EH (cell line): ENCODE results near the gene TEN1.

Experiments
- DNase-seq: peaks from one replicate; pipeline ENCODE4 v3.0.0-alpha.2; 2015; ENCODE audit warnings: low read depth

Gene TEN1

DNA sequence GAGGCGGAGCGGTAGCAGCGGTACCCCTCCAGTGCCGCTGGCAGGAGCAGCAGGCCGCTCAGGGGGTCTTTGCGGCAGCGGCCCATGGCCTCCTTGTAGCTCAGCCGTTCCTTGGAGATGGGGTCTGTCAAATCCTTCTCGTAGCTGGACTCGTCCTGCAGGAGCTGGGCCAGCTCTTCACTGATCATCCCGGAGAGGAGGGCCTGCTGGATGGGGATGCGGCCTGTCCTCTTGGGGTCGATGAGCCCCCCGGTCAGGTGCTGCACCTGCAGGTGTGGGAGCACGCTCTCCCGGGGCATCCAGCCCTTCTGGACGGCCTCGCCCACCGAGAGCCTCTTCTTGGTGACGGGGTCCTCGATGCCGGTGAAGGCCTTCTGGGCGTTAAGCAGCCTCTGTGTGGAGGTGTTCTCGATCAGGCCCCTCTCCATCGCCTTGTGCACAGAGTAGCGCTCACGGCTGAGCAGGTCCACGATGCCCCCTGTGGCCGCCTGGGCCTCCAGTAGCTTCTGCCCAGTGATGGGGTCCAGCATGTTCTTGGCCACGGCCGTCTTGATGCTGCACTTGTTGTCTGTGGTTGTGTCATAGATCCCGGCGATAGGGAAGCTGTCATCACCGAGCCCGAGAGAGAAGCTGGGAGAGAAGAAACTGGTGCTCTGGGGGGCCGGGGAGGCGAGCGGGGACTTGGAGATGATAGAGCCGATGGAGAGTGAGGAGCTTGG lies 28.2 kb downstream of the TEN1 start:
- DNase-seq = no peak

GRCh38 chr17:76007850-76008165 lies 28.8 kb downstream of the TEN1 start:
- no peak for DNase-seq

DNA sequence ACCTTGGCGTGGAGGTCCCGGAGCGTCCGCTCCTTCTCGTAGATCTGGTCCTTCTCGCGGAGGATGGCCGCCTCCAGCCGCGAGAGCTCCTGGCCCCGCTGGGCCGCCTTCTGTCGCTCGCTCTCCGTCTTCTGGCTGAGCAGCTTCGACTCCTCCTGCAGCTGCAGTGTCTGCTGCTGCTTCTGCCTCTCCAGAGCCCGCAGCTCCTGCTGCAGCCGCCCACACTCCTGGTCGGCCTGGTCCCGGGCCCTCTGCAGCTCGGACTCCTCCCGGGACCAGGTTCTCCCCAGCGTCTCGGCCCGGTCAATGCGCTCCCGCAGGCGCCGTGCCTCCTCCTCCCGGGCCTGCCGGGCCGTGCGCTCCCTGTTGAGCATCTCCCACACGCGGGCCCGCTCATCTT lies 29.2 kb downstream of the TEN1 start:
- no peak for DNase-seq

- no peak for DNase-seq
These were observed 29.8 kb downstream of the TEN1 start for GRCh38 chr17:76008630-76009425.

DNA sequence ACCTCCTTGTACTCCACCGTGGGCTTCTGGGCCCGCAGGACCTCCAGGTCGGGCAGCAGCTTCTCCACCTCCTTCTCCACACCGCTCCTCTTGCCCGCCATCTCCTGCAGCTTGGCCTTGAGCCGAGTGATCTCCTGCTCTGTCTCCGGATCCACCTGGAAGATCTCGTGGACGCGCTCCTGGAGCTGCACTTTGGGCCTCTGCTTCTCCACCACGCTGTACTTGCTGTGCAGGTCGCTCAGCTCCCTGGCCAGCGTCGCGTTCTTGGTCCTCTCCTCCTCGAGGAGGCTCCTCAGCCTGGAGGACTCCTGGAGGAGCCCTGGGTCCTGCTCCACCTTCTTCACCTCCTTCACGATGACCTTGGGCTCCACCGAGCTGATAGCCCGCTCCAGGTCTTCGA lies 30.4 kb downstream of the TEN1 start:
- DNase-seq = no peak

DNA sequence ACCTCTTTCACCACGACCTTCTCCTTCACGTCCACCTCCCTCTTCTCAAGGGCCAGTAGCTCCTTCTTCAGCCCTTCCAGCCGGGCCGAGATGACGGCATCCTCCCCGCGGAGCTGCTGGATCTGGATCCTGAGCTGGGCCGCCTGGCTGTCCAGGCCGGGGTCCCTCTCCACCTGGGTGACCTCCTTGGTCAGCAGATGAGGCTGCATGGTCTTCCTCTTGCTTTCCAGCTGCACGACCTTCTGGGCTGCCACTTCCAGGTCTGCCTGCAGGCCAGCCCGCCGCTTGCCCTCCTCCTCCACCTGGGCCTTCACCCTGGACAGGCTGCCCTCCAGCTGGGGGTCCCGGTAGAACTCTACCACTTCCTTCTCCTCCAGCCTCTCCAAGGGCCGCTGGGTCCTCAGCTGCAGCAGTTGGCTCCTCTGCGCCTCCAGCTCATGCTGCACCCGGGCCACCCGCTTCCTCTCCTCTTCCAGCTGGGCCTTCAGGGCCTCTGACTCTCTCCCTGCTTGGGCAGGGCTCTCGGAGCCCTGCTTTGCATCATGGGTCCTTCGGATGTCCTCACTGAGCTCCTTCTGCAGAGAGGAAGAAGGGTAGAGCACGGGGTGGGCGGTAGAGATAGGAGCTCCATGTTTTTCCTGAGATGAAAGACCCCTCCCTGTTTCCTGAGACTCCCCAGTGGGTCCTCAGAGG lies 31.1 kb downstream of the TEN1 start:
- no peak for DNase-seq

DNA sequence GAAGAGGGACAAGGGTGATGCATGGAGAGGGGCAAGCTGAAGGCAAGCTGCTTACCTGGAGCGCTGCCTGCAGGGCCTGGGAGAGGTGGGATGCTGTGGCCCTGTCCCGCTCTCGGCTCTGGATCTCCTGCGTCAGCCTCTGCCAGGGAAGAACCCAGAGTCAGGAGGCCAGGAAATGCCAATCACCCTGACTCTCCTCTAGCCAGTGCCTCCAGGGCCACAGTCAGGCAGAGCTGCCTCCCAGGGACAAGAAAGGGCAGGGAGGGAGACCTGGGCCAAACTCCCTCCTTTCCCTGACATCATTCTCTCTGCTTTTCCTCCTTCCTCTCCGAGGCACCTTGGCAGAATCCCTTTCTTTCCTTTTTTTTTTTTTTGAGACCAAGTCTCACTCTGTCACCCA lies 32.9 kb downstream of the TEN1 start:
- DNase-seq = peak; percentile 25

GRCh38 chr17:76013377-76013932 lies 34.4 kb downstream of the TEN1 start:
- DNase-seq = no peak

DNA sequence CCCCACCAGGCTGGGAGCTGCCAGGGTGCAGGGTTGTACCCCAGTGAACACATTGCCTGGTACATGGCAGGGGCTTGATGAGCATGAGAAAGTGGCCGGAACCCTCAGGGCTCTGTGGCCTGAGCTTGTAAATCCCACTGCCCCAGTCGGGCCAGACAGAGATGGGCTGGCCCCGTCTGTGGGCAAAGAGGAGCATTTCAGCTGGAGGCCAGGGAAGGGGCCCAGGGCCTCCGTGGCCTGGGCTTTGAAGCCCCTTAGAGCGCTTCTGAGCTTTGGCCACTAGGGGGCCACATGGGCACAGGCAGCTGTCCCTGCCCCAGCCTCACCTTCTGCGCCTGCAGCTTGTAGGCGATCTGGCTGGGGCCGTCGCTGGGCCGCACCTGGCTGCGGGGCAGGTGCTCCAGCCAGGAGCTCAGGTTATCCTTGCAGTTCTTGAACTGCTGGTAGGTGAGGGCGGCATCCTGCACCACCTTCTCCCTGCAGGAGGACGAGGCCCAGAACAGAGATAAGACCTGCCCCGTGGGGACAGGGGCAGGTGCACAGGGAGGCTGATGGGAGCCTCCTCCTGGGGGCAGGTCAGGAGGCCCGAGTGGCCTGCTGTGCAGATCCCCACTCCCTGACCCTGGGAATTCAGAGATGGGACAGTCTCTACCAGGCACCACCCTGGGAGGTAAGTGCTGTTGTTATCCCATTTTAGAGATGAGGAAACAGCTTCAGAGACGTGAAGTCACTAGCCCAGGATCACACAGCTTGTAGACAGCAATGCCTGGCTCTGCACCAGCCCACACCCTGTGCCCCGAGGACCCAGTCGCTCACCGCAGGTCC lies 35.3 kb downstream of the TEN1 start:
- DNase-seq = peak; percentile 69

DNA sequence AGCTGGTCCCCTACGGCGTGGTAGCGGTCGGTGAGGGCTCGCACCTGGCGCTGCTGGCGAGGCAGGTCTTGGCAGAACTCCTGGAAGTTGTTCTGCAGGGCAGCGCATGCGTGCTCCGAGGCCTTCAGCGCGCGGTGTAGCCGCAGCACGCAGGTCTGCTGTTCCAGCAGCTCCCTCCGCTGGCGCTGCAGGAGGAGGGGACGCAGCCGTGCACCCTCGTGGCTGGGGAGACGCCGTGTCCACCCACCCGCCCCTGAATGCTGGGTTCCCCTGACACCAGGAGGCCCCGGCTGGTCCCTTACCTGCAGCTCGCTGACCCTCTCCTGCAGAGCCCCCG lies 35.9 kb downstream of the TEN1 start:
- no peak for DNase-seq

DNA sequence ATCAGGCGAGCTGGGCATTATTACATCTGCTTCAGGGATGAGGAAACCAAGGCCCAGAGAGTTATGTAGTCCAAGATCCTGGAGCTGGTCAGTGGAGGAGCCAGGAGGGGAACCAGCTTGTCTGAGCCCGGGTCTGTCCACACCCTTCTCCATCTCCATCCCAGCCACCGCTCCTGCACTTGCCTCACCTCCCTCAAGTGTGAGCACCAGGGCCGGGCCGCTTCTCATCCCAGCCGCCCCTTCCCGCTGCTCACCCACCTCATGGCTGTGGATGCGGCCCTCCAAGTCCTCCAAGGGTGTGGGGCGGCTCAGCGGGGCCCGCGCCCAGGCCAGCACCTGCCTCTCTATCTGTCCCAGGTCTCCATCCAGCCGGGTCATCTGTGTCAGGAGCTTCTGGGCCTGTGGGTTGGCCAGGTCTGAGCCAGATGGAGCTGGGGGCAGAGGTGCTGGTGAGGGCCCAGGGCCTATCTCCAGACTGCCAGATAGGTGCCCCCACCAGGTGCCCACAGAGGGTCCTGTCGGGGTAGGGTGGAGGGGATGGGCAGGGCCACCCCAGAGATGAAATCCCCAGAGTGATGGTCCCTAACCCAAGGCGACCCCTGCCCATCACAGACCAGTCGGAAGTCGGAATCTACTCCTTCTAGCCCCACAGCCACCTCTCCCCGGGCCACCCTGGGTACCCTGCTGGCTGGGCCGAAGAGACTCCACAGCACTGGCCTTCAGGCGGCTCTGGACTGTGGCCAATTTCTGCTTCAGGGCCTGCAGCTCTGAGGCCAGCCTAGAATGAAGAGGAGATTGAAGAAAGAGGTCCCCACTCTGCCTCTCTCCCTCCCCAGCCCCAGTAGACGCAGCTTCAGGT lies 38.7 kb downstream of the TEN1 start:
- DNase-seq = no peak

DNA sequence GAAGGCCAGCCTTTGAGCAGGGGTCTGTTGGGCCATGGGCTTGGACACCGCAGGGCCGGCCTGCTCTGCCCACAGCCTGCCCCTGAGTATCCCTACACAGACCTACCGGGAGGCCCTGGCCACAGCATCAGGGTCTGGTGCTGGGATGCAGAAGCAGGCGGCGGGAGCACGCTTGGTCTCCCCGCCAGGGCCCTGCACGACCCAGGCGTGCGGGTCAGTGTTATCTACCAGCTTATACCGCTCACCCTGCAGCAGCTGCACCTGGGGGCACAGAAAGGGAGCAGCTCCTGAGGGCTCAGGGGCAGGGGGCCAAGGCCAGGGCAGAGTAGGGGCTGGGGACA lies 39.3 kb downstream of the TEN1 start:
- DNase-seq = no peak

- DNase-seq = no peak
These were observed 39.8 kb downstream of the TEN1 start for GRCh38 chr17:76018801-76019200.

DNA sequence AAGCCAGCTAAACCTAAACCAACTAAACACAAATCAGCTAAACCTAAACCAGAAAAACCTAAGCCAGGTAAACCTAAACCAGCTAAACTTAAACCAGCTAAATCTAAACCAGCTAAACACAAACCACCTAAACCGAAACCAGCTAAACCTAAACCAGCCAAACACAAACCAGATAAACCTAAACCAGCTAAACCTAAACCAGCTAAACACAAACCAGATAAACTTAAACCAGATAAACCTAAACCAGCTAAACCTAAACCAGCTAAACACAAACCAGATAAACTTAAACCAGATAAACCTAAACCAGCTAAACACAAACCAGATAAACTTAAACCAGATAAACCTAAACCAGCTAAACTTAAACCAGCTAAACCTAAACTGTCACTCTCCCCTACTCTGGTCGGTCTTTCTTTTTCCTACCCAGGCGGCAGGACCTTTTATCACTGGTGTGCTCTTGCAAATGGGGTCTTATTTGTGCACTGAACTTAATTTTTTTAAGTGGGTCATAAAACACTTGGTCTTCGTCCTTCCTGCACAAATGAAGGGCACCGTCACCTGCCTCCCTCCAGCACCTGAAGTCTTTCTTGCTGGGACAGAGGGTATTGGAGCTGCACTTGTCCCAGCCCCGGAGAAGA lies 40.9 kb downstream of the TEN1 start:
- DNase-seq = no peak

DNA sequence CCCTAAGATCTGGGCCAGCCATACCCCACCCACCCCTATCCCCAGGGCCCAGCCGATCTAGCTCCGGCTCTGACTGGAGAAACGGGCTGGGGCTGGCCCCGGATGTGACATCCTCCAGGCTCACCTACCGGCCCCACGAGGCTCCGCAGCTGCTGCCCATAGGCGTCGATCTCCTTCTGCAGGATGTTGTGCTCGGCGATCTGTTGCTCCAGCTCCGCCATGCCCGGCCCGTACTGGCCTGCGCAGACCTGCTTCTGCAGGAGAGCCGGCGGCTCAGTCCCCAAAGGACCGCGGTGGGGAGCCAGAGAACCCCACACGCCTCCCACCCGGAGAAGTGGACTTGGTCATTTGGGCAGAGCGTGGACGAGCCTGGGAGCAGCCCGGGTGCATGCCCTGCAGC lies 43.2 kb downstream of the TEN1 start:
- no peak for DNase-seq

- DNase-seq = no peak
These were observed 44.2 kb downstream of the TEN1 start for GRCh38 chr17:76022973-76023899.

GRCh38 chr17:76023900-76024237 lies 44.8 kb downstream of the TEN1 start:
- no peak for DNase-seq

- DNase-seq = no peak
These were observed 45.3 kb downstream of the TEN1 start for GRCh38 chr17:76024353-76024752.

GRCh38 chr17:76025294-76025693 lies 46.3 kb downstream of the TEN1 start:
- no peak for DNase-seq

DNA sequence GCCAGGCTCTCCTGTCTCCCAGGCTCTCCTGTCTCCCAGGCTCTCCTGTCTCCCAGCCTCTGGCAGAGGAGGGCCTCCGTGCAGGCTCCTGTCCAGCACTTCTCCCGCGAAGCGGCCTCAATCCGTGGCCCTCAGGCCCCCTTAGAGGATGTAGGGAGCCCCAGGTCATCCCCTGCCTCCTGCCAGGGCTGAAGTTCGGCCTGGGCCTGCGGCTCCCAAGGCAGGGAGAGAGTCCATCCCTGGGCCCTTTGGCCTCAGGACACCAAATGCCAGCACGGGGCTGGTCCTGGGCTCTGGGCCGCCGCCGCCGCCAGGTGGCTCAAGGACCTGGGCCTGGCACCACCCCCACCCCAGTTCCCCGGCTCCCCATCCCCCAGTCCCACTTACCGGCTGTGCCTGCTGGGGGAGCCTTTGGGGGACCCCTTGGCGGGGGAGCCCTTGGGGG lies 47.7 kb downstream of the TEN1 start:
- DNase-seq = no peak
